Limb (tissue), 2 donors: ENCODE data around the gene TNS1.
A peak's percentile ranks its signal among the peaks of the same experiment; 100 is the strongest.

ENCODE experiments used
- DNase-seq, 2 donors: peaks; one replicate each; pipeline ENCODE4 v3.0.0-alpha.2; 2016; ENCODE audit errors: extremely low spot score in 2 of 2

The TNS1 gene

DNA sequence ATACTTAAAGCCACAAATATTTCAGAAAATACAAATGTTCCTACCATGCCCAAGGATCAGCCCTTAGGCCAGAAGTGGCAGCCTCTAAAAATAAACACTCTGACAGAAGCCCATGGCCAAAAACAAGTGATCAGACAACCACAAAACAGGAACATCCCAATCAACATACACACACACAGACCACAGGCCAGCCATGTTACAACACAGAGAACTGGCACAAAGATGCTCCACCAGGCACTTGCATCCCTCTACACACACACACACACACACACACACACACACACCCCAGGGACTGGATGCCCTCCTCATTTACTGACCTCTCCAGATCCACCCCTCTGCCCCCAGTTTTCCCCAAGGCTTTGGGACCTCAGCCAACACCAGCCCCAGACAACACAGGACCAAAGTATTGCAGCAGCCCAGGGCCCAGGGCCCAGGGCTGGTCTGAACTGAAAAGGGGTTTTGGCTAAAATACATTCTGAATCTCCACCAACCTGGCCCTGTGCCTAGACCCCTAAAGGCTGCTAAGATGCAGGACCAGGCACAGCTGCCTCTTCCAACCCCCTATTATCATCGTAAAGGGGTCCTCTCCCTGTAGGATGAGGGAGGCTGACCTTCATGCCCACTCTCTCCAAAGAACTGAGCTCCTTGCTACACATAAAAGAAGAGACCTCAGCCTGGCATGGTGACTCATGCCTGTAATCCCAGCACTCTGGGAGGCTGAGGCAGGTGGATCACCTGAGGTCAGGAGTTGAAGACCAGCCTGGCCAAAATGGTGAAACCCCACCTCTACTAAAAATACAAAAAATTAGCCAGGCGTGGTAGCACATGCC is 151.4 kb downstream of the TNS1 start:
- DNase-seq = no peak

DNA sequence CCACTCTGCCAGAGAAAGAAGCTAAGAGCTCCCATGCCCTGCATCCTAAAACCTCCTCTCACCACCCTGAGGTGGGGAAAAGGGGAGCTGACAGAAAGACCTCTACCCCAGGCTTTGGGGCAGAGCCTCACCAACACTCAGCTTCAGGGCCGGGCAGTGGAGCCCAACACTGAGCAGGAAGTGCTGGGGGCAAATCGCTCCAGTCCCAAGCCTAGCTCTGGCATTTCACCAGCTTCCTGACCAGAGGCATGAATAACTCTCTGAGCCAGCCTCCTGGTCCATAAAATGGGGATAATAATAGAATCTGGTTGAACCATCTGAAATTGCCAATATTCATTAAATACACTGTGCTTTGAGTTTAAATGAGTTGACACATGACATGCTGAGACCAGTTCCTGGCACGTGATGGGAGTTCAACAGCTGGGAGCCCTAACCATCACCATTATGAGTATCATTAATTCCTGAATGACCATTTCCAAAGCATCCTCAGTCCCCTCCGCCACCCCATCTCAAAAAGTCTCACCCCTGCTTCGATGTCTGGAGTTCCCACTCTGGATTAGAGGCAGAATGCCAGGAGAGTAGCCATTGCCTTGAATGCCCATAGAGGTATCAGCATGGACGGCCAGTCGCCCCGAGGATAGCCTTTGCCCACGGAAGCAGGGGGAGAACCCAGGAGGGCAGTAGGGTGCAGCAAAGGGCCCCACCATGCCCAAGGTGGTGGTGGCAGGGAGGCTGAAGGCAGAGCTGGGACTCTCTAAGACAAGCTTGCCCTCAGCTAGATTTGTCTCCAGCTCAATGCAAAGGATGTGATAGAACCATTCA is 153.4 kb downstream of the TNS1 start:
- DNase-seq = no peak

DNA sequence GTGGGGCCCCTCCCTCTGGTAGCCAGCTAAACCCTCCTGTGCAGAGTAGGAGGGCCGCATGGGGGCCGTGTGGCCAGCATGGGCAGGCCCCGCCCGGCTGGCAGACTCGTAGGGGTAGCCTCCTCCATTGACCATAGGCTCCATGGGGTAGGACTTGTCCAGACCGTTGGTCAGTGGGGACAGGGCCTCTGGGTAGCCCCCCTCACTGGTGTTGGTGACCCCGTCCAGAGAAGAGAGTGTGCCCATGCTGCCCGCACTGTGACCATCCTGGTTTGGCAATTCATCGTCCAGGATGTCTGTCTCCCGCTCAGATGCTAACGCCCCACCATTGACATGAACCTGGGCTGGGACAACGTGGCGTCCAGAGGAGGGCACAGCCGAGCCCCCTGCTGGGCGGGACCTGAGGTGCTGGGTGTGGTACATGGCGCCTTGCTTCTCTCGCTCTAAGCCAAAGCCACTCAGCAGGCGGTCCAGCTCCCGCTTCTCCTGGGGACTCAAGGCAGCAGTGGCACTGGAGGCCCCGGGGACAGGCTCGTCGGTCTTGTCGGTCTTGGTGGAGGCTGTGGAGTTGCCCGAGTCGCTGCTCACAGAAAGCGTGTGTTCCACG is 154.3 kb downstream of the TNS1 start:
- no peak for DNase-seq

DNA sequence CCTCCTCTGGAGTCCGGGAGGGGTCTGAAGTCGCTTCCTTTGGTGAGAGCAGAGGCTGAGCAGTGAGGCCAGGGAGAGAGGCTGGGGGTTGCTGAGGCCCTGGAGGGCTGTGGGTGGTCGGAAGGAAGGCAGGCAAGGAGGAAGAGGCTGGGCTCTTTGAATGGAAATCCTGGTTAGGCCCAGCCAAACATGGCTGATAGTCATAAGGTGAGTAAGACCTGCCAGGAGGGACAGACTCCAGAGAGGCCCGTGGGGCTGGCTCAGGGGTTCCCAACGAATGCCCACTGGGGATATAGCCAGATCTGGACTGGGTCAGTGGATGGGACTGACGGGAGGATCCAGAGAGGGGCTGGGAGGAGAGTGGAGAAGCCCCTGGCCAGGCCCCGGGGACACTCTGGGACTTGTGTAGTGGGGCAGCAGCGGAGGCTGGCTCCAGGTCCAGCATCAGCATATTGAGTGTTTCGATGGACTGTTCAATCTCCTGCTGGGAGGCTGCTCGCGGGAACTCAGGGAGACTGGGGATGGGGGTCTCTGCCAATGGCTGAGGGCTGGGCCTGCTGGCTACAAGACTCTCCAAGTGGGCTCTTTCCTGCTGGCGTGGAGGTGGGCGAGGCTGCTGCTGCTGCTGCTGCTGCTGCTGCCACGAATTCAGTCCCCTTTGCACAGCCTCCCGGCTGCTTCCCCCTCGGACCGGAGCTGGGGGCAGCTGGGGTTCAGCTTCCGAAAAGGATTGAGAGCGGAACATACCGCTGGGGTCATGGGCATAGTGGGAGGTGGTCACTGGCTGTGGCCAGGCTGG is 155.0 kb downstream of the TNS1 start:
- no peak for DNase-seq

DNA sequence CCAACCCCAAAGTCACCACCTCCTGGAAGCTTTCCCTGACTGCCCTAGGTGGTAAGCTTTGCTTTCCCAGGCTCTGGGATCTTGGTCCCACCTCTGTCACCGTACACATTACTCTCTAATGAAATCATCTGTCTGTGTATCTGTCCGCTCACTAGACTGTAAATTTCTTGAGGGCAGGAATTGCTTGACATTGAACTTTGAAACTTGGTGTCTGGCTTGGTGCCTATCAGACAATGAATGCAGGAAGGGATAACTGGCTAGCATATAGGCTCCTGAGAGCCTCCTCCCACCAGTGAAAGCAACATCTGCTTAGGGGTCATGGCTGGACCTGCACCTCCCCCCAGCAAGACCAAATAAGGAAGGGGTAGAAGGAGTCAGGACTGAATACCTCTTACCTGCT is 155.7 kb downstream of the TNS1 start:
- DNase-seq = no peak

DNA sequence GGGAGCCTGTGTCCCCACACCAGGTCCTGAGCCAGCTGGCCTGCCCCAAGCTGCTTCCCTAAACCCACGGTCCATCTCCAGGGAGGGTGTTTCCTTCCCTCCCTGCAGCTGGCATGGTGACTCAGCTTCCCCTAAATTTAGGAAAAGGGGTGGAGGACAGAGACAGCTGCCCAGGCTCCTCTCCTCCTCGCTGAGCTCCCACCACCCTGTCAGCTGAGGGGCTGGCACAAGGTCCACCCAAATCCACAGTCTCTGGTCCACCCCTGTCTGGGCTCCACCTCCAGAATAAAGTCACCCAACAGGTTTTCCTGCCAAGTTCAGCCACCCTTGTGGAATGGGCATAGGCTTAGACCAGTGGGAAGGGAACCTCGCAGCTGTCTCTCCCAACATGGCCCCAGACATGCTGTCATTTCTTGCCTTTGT is 156.5 kb downstream of the TNS1 start:
- DNase-seq = no peak

DNA sequence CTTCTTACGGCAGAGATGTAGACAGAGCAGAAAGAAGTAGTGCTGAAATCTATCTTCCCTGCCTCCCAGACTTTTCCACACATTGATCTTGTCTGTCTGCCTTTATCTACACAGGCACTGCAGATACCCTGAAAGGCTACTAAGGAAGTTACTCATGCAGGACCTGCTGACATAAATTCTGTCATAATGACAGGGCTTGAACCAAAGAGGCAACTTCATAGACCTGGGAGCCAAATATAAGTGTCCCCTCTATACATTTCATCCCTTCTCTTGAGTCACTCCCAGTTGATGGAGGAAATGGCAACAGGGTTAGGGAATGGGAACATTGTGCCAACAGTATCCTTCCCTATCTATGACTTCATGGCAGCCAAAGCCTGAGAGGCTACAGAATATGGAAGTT is 157.5 kb downstream of the TNS1 start:
- no peak for DNase-seq

DNA sequence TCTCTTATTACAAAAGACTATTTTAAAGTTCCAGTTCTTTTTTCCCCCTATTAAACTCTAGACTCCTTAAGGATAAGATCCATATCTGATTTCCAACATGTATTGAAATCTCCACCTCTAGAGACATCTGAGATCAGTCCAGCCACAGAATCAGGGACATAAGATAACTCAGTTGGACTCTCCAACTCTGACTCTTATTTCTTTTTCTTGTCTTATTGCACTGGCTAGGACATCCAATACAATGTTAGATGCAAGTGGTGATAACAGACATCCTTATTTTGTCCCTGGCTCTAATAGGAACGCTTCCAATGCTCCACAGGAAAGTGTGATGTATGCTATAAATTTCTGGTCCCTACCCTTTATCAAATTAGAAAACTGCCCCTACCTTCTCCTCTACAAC is 158.1 kb downstream of the TNS1 start:
- DNase-seq = no peak

DNA sequence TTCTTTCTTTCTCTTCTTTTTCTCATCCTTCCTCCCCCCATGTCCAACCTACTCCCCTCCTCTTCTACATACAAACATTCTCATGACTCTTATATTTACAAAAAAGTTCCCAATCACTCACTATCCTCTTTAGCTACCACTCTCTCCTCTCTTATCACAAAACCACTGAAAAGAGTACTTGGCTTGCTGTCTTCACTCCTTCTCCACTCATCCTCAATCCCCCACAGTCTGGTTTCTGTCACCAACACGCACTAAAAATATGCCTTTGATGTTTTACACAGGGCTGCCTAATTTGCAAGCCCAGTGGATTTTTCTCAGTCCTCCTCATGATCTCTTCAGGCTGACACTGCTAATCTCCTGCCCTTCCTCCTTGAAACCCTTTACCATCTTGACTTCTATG is 159.5 kb downstream of the TNS1 start:
- DNase-seq = no peak

DNA sequence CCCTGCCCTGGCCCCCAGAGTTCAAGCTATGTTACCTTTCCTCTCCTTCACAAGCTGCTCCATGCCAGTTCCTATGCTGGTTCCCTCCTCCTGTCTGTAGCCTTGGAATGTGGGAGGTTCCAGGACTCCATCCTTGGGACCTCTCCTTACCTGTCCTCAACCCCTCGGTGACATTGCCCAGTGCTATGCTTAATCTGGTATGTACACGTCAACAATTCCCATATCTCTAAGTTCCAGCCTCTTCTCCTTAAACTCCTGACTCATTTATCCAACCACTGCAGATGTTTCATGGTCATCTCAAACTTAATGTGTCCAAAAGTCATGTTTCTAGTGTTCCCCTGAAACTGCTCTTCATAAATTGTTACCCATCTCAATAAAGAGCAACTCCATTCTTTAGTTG is 160.8 kb downstream of the TNS1 start:
- DNase-seq = no peak

DNA sequence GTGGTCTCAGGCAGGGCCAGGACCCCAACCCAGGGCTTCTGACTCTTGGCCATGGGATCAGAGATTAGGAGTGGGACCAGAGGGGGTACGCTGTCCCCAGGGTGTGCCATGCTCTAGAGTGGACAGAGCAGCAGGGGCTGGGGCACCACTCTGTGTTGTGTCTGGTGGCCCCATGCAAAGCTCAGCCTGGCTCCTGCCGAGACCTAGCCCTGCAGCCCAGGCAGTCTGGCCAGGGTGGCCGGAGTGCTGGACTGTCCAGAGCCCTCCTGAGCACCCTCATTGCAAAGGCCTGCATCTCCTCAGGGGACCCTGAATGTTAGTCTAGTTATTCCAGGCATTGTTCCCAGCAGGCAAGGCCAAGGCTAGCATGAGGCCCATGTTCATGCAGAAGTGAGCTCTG is 162.3 kb downstream of the TNS1 start:
- DNase-seq = no peak

DNA sequence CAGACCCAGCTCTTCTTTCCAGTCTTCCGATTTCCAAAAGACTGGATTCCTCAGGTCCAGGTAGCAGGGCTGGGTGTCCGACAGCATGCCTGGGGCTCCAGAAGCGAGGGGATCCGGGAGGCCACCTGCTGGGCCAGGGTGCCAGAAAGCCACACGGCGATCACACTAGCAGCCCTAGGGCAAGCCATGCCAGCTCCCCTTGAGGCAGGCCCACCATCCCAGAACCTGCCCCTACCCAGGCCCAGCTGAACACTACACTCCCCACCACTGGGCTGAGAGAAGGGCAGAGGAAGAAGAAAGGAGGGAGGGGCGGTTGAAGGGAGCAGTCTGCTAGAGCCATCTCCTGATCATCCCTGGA is 163.1 kb downstream of the TNS1 start:
- DNase-seq = no peak

DNA sequence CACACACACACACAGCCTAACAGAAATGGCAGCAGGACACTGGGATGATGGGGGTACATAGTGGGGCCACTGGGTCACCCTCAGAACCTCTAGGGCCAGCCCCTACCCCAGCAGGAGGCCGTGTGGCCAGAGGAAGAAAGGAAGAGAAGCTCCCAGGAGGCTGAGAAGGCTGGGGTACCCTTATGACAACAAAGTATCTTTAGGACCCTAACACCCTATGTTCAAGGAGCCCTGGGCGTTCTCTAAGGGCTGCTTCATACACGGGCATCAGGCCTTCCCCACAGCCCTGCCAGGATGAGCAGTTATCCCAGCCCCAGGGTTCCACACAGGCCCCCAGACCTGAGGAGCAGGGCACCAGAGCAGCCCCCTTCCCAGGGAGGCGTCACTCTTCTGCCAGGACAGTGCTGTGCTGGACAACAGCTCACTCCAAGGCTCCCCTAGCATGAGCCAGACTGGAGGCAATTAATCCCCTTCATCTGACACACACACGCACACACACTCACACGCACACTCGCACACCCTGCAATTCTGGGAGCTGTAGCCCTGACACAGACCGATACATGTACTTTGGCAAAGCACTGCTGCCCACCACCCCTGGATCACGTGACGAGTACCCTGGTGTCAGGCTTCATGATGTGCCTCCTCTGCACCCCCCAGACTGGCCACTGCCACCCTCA is 163.6 kb downstream of the TNS1 start:
- no peak for DNase-seq

DNA sequence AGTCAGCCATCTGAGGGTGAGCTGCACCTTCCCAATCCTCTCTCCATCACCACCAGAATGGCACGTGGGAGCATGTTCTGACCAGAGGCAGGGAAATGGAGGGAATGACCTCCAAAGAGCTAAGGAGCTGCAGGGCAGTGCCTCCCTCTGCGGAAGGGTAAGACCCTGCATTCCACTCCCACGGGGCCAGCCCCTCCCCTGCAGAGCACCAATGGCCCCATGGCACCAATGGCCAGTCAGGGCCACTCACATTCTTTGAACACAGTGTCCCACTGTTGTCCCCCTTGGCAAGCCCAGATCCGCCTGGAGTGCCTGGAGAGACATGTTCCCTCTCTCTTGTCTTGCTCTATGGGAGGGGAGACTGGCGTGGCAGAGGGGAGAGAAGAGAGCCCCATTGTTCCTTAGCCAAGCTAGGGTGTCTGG is 164.4 kb downstream of the TNS1 start:
- no peak for DNase-seq

DNA sequence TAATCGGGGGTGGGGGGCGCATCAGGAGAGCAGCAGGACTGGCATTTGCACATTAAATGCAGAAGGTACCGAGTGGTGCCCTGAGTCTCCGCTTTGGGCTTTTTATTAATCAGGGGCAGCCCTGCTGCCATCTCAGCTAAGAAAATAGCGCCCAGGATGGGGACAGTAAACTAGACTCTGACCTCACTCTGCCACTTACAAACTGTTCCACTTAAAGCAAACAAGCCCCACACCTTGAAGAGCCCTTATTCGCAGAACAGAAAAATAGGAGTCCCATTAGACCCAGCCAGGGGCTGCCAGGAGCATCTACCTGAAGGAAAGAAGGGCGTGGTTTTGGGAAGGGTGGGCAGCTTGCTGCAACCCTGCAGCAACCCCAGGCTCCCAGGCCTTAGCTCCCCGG is 165.3 kb downstream of the TNS1 start:
- no peak for DNase-seq

DNA sequence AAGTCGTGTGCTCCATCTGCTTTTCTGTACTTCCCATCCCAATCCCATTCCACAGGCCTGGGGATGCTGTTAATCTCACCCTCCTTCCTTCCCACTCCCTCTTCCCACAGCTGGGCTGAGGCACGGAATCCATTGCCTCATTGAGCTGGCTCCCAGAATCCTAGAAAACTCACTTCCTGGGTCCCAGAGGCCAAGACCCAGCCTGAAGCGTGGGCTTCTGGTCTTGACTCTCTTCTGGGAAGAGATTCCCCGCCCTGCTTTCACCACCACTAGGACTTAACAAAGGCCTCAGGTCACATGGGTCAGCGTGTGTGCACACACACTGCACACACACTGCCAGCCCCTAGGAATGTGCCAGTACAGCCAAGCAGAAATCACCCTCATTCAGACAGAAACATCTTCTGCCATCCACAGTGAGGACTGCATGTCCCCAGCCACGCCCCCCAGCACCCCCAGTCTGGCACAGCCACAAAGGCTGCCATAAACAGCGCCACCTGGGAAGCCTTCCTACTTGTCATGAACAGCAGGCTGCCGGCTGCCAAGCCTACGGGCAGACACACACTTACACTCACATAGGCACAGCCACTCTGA is 165.8 kb downstream of the TNS1 start:
- peak; percentile 58 to 73 for DNase-seq

DNA sequence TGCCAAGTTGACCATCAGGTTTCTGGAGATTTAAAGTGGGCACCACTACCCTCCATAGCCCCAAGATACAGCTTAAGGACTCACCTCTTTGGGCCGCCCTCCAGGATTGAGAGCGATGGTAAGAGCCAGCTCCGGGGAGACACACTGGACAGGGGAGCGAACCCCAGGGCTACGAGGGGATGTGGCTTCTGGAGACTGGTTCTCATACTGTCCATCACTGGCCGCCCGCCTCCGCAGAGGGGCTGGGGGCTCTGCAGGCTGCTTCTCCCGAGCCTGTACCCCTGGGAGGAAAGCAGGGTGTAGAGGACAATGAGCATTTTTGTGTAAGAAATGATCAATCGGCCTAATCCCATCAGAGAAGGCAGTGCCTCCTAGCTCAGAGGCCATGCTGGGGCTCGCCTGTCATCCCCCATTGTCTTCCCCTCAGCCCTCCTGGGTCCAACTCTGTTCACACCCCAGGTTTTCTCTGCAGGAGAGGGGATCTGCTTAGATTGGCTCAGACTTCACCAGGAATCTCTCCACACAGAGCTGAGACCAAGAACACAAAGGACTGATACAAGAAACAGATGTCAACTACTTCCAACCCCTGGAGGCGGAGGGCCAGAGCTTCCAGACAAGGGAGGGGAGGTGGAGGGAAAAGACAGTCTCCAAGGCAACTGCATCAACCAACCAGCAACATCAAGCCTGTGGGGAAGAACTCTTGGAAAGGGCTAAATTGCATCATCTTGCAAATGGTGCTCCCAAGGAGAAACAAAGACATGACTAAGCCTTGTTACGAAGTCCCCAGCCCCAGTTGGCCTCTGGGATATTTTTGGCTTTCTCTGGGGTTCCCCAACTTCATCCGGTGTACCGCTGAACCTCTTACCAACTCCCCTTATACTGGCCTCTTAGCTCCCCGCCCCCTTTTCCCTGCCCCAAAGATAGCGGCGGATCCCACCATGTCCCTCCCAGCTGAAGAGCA is 166.6 kb downstream of the TNS1 start:
- DNase-seq = peak; percentile 77 to 89

DNA sequence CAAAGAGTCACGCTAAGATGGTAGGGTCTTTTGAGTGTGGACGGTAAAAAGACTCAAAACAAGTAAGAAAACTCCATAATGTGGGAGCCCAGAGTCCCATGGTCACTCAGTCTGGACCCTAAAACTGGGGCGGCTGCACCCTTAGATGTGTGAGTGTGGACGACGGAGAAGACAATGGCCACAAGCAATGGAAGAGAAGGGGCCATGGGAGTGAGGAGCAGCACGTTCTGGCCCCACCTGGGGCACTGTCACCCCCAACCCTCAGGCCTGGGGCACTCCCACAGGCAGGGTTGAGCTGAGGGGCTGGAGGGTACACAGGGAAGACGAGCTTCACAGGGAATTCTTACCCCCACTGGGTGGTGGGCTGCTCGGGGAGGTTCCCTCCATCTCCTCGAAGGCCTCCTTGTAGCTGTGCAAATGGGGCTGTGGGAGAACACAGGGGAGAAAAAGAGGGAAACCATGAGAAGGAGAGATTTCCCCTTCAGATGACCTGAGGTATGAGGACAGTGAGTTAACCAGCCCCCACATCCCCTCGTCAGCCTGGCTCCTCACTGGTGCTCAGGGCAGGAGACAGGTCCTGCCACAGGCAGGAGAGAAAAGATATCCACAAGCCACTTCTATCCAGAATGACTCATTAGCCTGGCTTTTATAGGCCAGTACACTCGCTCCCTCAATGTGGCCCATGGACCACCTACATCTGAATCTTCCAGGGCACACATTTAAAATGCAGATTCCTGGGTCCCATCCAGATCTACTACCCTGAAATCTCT is 167.9 kb downstream of the TNS1 start:
- no peak for DNase-seq
